Stimulated activated CD8-positive, alpha-beta memory T cell treated with anti-CD3 and anti-CD28 coated beads, Interleukin-4, amount 100 ng/mL, for 4 hours (primary cell): Measurements from ENCODE around the gene FBXO38.
"Not testable (repeated sequence)": the region's sequence is repeated elsewhere in the genome, so short reads cannot be mapped to it uniquely, and the experiment has no call there.

ENCODE experiments used
- DNase-seq, 2 donors: peaks; one replicate each; pipeline ENCODE4 v3.0.0-alpha.2; 2020; ENCODE audit warnings: low read depth in 2 of 2, low spot score in 1 of 2

Gene FBXO38

GRCh38 chr5:148427370-148428042 is 43.7 kb downstream of the FBXO38 start:
- DNase-seq = no peak

GRCh38 chr5:148428848-148429247 is 45.1 kb downstream of the FBXO38 start:
- DNase-seq = no peak

- DNase-seq = no peak
These were observed 50.1 kb downstream of the FBXO38 start for GRCh38 chr5:148433826-148434225.

- DNase-seq = no peak
These were observed 52.3 kb downstream of the FBXO38 start for GRCh38 chr5:148436029-148436428.

GRCh38 chr5:148437249-148437648 is 53.5 kb downstream of the FBXO38 start:
- DNase-seq = no peak

- no peak for DNase-seq
These were observed 55.2 kb downstream of the FBXO38 start for GRCh38 chr5:148438933-148439332.

- DNase-seq = no peak
These were observed 59.5 kb downstream of the FBXO38 start for GRCh38 chr5:148443241-148443640.

- no peak for DNase-seq
These were observed 60.2 kb downstream of the FBXO38 start for GRCh38 chr5:148443998-148444397.

- DNase-seq = no peak
These were observed 61.8 kb downstream of the FBXO38 start for GRCh38 chr5:148445578-148445977.

- DNase-seq = no peak
These were observed 62.9 kb downstream of the FBXO38 start for GRCh38 chr5:148446611-148447010.

- no peak for DNase-seq
These were observed 68.9 kb downstream of the FBXO38 start for GRCh38 chr5:148452499-148453193.

- no peak for DNase-seq
These were observed 70.8 kb downstream of the FBXO38 start for GRCh38 chr5:148454576-148454975.

- no peak for DNase-seq
These were observed 71.4 kb downstream of the FBXO38 start for GRCh38 chr5:148455185-148455584.

GRCh38 chr5:148457183-148457620 is 73.4 kb downstream of the FBXO38 start:
- no peak for DNase-seq

- DNase-seq = no peak
These were observed 74.5 kb downstream of the FBXO38 start for GRCh38 chr5:148458036-148458888.

GRCh38 chr5:148459669-148460068 is 75.9 kb downstream of the FBXO38 start:
- no peak for DNase-seq

- DNase-seq = no peak
These were observed 81.8 kb downstream of the FBXO38 start for GRCh38 chr5:148465381-148466235.

- DNase-seq = no peak
These were observed 82.5 kb downstream of the FBXO38 start for GRCh38 chr5:148466236-148466580.

- no peak for DNase-seq
These were observed 84.2 kb downstream of the FBXO38 start for GRCh38 chr5:148467958-148468357.

GRCh38 chr5:148468746-148469145 is 85.0 kb downstream of the FBXO38 start:
- not testable (repeated sequence) for DNase-seq

GRCh38 chr5:148469501-148469935 is 85.8 kb downstream of the FBXO38 start:
- no peak for DNase-seq
